GM19193 (cell line): Measurements from ENCODE around the gene KATNIP.

Experiments used
- POLR2A ChIP-seq: IDR thresholded peaks from 4 replicates; pipeline ENCODE4 v1.6.1; 2011; ENCODE audit not compliant: insufficient read depth, insufficient read length; ENCODE audit errors: extremely low read depth

KATNIP gene

GRCh38 chr16:27549746-27550581, at the start of gene KATNIP, which contains the start of gene GTF3C1:
KATNIP (plus strand) TSS chr16:27550144; CDS start chr16:27550171, 27 bp downstream.
GTF3C1 (minus strand) TSS chr16:27549913; CDS start chr16:27549890, 23 bp downstream.
- peak; percentile 70 for TF ChIP-seq POLR2A

- TF ChIP-seq POLR2A = no peak
These were observed 49.1 kb upstream of the KATNIP start for GRCh38 chr16:27500801-27501200.

DNA sequence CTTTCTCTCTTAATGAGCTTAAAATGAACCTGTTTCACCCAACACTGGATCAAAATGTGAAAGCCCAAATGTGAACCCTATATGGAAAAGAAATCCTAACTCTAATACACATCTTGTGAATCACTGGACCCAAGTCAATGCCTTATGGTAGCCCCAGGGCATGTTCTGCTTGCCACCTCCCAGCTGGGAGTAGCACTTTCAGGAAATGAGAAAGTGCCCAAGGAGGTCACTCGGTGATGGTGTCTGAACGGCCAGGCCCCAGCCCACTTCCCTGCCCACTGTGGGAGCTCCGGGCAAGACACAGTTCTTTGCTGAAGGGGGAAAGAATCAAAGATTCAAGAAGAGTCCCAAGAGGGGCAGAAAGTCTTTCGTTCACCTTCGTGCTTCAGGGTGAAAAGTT, 46.3 kb upstream of the KATNIP start:
- no peak for TF ChIP-seq POLR2A

- TF ChIP-seq POLR2A = no peak
These were observed 44.4 kb upstream of the KATNIP start for GRCh38 chr16:27505297-27506236.

DNA sequence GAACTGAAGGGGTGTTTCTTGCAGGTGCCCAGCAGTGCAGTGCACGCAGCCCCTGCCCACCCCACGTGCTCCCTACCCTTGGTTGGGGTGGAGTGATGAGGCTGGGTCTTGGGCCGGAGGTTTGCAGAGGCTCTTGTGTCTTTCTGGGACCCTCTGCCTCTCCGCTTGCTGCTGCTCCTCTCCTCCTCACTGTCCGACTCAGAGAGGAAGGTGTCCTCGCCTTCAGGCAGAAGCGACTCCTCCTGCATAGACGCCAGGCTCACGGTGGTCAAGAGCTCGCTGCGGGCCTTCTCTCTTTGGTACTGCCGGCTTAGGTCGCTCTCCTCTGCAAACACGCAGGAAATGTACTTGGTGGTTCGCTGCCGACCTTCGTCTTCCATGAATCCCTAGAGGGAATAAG, 43.2 kb upstream of the KATNIP start:
- no peak for TF ChIP-seq POLR2A

DNA sequence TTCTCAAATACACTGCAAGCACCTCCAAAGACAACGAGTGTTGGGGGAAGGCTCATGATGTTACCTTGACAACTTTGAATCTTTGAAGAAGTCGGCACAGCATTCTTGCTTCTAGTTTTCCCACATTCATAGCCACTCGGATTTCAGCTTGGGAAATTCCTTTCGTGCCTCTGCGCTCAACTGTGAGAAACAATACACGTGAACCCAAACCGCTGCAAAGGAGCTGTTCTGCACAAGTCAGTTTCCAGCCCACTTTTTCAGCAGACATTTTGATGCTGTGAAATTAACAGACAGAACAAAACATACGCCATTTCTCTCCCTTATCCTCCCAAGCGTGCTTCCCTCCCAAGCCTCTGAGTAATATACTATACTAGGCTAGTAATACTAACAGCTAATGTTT, 41.5 kb upstream of the KATNIP start:
- TF ChIP-seq POLR2A = no peak

- TF ChIP-seq POLR2A = no peak
These were observed 38.1 kb upstream of the KATNIP start for GRCh38 chr16:27511657-27512448.

- no peak for TF ChIP-seq POLR2A
These were observed 35.1 kb upstream of the KATNIP start for GRCh38 chr16:27514806-27515205.

DNA sequence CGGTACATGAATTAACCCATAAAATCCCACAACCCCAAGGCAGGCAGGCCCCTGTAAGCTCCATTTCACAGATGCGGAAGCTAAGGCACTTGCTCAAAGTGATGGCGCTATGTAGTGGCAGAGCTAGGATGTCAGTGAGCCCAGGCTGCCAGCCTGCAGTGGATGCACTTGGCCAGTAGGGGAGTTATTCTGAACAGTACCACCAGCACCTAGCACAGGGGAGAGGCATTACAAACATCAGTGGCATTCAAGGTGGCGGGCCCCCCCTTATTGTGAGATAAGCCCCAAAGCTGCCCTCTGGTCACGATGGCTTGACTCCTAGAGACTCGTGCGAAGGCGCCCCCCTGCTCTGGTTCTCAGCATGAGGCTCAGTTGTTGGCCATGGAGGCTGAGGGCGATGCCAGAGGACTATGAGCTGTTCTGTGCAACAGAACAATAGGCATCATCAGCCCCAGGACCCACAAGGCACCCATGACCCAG, 34.0 kb upstream of the KATNIP start:
- no peak for TF ChIP-seq POLR2A

- TF ChIP-seq POLR2A = no peak
These were observed 33.6 kb upstream of the KATNIP start for GRCh38 chr16:27516365-27516764.

GRCh38 chr16:27517664-27518063, 32.3 kb upstream of the KATNIP start:
- TF ChIP-seq POLR2A = no peak

DNA sequence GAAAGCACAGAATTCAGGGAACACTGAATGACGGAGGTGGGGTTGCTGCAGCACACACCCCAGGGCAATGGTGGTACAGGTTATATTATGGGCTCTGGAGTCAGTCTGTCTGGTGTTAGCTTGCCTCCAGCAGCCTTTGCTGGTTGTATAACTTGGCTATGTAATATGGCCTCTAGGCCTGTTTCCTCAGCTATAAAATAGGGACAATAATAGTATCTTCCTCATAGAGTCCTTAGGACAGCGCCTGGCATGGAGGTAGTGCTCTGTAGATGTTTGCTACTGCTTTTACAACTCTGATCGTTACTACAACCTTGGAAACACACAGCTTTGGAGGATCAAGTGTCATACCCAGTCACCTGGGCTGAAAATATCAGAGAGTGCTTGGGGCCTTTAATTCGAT, 31.7 kb upstream of the KATNIP start:
- no peak for TF ChIP-seq POLR2A

GRCh38 chr16:27520982-27521673, 28.8 kb upstream of the KATNIP start:
- no peak for TF ChIP-seq POLR2A

- TF ChIP-seq POLR2A = no peak
These were observed 27.7 kb upstream of the KATNIP start for GRCh38 chr16:27522173-27522707.

DNA sequence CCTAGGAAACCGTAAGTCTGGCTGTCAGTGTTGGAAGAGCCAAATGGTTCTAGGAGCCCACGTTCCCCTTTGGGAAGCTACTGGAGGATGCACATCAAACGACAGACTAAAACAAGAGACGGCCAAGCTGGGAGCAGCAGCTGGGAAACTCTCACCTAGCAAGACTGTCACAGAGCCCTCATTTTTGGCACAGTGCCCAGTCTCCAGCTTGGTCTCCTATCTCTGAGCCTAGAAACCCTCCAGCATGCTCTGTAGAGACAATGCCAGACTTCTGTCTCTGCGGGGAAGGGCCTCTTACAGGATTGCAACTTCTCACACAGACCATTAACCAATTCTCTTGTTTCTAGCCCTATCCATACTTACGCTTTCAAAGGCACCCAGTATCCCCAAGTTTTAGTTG, 23.8 kb upstream of the KATNIP start:
- TF ChIP-seq POLR2A = no peak

DNA sequence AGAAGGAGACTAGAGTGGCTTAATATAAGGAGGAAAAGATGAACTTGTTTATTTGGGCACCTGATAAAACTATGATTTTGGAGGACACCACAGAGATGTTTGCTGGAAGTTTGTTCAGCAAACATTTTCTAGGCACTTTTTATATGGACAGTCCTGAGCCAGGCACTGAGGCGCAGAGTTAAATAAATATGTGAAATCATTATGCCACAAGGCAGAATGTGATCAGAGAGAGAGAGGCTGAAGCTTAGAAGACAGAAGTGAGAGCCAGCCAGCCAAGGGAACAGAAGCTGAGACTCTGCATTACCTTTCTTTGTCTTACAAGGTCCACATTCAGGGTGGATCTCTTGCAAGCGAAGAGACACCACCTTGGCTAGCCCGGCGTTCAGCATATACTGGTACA, 21.6 kb upstream of the KATNIP start:
- no peak for TF ChIP-seq POLR2A
